ENCODE results near the gene GNAL.

GNAL gene

GRCh38 chr18:11880586-11881304 lies 191.7 kb downstream of the GNAL start:
- TF ChIP-seq CTCF (IDR thresholded peaks at IDR 0.05): no peak
- Histone ChIP-seq H3K9me3 (no peaks in the 10 kb centered on the region), H3K4me3 (no peak overlapping the region), H3K27me3 (no peaks in the 10 kb centered on the region), H3K27ac (no peak overlapping the region), H3K36me3 (peaks cover 20 to 72% (median 45%) of the 10 kb centered on the region in 3 donors), H3K4me1 (no peaks in the 10 kb centered on the region)
- peak in 1 of 2 donors; percentile 62 for DNase-seq
- intact Hi-C loops (cut with DNase I; ENCODE audit: low total_unique reads): no loop called here

- TF ChIP-seq CTCF (IDR thresholded peaks at IDR 0.05): no peak
- Histone ChIP-seq H3K36me3 (peaks cover 31 to 77% (median 42%) of the 10 kb centered on the region in 3 donors), H3K27ac (no peak overlapping the region), H3K9me3 (no peaks in the 10 kb centered on the region), H3K4me3 (no peak overlapping the region), H3K4me1 (no peaks in the 10 kb centered on the region), H3K27me3 (no peaks in the 10 kb centered on the region)
- intact Hi-C loops (cut with DNase I; ENCODE audit: low total_unique reads): no loop called here
- no peak for DNase-seq
Observed at GRCh38 chr18:11882636-11883035, 193.6 kb downstream of the GNAL start.

GRCh38 chr18:11883153-11883552 lies 194.1 kb downstream of the GNAL start:
- intact Hi-C loops (cut with DNase I; ENCODE audit: low total_unique reads): no loop called here
- Histone ChIP-seq H3K4me3 (no peak overlapping the region), H3K27ac (no peak overlapping the region), H3K27me3 (no peaks in the 10 kb centered on the region), H3K36me3 (peaks cover 36 to 77% (median 47%) of the 10 kb centered on the region in 3 donors), H3K9me3 (no peaks in the 10 kb centered on the region), H3K4me1 (no peaks in the 10 kb centered on the region)
- DNase-seq: peak in 1 of 2 donors; percentile 4
- no peak for TF ChIP-seq CTCF (IDR thresholded peaks at IDR 0.05)

- Histone ChIP-seq H3K9me3 (no peaks in the 10 kb centered on the region), H3K4me1 (no peaks in the 10 kb centered on the region), H3K36me3 (peaks cover 50 to 83% (median 59%) of the 10 kb centered on the region in 3 donors), H3K27me3 (no peaks in the 10 kb centered on the region), H3K27ac (no peak overlapping the region), H3K4me3 (no peak overlapping the region)
- peak in 1 of 2 donors; percentile 38 for DNase-seq
- intact Hi-C loops (cut with DNase I; ENCODE audit: low total_unique reads): no loop called here
- TF ChIP-seq CTCF (IDR thresholded peaks at IDR 0.05): no peak
Observed at GRCh38 chr18:11884396-11885030, 195.4 kb downstream of the GNAL start.

GRCh38 chr18:11885278-11885947 lies 196.3 kb downstream of the GNAL start:
- peak in 1 of 2 donors; percentile 66 for DNase-seq
- Histone ChIP-seq H3K27me3 (no peaks in the 10 kb centered on the region), H3K27ac (no peak overlapping the region), H3K36me3 (peaks cover 57 to 89% (median 64%) of the 10 kb centered on the region in 3 donors), H3K4me3 (no peak overlapping the region), H3K4me1 (no peaks in the 10 kb centered on the region), H3K9me3 (no peaks in the 10 kb centered on the region)
- TF ChIP-seq CTCF (IDR thresholded peaks at IDR 0.05): no peak
- intact Hi-C loops (cut with DNase I; ENCODE audit: low total_unique reads): no loop called here
